Suprapubic skin (tissue), 3 donors: ENCODE measurements around the gene TUBGCP5.

ENCODE experiments used
- POLR2AphosphoS5 ChIP-seq, 3 donors: sonication (generic); formaldehyde crosslinking; IDR thresholded peaks; one replicate each; pipeline ENCODE4 v1.6.1; 2017; ENCODE audit warnings: antibody characterized with exemption in 3 of 3
- TF ChIP-seq, protein P1 (sequence below), 2 donors: fragments of 200-600 bp in 1 of 2; fragments of 450-650 bp in 1 of 2; sonication (generic) in 1 of 2; IDR thresholded peaks; one replicate each; pipeline ENCODE4 v1.5.1; 2016 to 2019; ENCODE audit warnings: antibody characterized with exemption in 2 of 2, mild to moderate bottlenecking in 1 of 2, moderate library complexity in 1 of 2

DNA sequence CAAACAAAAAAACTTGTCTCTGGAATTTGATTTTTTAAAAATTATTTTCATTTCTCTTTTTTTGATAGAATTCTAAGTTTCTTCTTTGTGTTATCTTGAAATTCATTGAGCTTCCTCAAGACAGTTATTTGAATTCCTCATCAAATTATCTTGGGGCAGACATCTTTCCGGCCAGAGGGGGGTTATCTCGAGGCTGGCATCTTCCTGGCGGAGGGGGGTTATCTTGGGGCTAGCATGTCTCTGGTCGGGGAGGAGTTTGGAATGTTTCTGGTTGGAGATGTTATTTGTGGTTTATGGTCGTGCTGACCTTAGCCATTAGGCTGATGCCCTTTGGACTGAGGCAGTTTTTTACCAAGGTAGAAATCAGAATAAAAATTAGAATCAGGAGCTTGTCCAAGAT lies 15.9 kb upstream of the TUBGCP5 start:
- TF ChIP-seq, protein P1, sequence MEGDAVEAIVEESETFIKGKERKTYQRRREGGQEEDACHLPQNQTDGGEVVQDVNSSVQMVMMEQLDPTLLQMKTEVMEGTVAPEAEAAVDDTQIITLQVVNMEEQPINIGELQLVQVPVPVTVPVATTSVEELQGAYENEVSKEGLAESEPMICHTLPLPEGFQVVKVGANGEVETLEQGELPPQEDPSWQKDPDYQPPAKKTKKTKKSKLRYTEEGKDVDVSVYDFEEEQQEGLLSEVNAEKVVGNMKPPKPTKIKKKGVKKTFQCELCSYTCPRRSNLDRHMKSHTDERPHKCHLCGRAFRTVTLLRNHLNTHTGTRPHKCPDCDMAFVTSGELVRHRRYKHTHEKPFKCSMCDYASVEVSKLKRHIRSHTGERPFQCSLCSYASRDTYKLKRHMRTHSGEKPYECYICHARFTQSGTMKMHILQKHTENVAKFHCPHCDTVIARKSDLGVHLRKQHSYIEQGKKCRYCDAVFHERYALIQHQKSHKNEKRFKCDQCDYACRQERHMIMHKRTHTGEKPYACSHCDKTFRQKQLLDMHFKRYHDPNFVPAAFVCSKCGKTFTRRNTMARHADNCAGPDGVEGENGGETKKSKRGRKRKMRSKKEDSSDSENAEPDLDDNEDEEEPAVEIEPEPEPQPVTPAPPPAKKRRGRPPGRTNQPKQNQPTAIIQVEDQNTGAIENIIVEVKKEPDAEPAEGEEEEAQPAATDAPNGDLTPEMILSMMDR (IDR thresholded peaks at IDR 0.05): no peak
- no peak for TF ChIP-seq POLR2AphosphoS5 (IDR thresholded peaks at IDR 0.05)
